Measurements from ENCODE around the gene EIF4A3. TPM values are rescaled to one million over a fixed set of nuclear protein-coding genes. Genes with fewer than 3 reads are reported as not detected.

The EIF4A3 gene
- polyA plus RNA-seq, 1 of the 3 experiments (the other 2 are of a cell fraction): 335 TPM

DNA sequence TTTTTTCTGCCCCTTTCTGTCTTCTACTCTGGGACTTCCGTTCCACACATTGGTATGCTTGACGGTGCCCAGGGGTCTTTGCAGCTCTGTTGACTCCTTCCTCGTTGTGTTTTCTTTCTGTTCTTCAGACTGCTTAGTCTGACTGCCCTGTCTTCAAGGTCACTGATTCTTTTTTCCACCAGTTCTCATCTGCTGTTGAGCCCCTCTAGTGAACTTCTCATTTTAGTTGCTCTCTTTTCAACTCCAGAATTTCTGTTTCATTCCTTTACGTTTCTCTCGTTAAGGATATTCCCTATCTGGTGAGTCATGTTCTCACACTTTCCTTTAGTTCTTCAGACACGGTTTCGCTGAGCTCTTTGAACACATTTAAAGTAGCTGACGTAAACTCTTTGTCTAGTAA, 31.8 kb downstream of the EIF4A3 start:
- Histone ChIP-seq H3K27ac (ENCODE audit: low read depth in 2 of 2, low read length in 1 of 2) (no peak overlapping the region), H3K79me2 (ENCODE audit: insufficient read depth) (no peaks in the 10 kb centered on the region), H3K36me3 (replicated peaks in 1 of 2; ENCODE audit: control insufficient read depth in 1 of 2, insufficient read depth in 2 of 2, low read length in 1 of 2) (peaks cover 0 to 5% of the 10 kb centered on the region in 2 experiments), H3K9me2 (no peaks in the 10 kb centered on the region), H3K9me3 (no peaks in the 10 kb centered on the region), H3K9ac (no peak overlapping the region), H4K20me1 (ENCODE audit: insufficient read depth) (no peaks in the 10 kb centered on the region), H3K4me2 (no peak overlapping the region), H2AFZ (ENCODE audit: low read depth) (no peak overlapping the region), H3K4me3 (ENCODE audit: low read depth in 2 of 2, low read length in 1 of 2) (no peak overlapping the region), H3K4me1 (ENCODE audit: control insufficient read depth in 1 of 2, insufficient read depth in 2 of 2, low read depth in 1 of 2, low read length in 1 of 2) (no peaks in the 10 kb centered on the region), H3F3A (replicated peaks; ENCODE audit: insufficient read depth) (peaks cover 10% of the 10 kb centered on the region), H3K27me3 (ENCODE audit: insufficient read depth) (no peaks in the 10 kb centered on the region)
- ChIA-PET CTCF (interaction anchor here (1.0 to 5.8 kb wide), 5 partner anchors 10 to 109 kb away, joined by 3 to 37 read pairs (median 4); partner anchors contain the start of gene GAA), POLR2A (interaction anchor here (3.0 kb wide), 1 partner anchor 14 kb away, joined by 10 read pairs; the partner anchor contains the start of gene GAA)
- 80% methylated on average over 8 of the region's 8 CpGs for WGBS (ENCODE audit: low lambda C conversion rate)
- no peak for TF ChIP-seq EP300 (IDR thresholded peaks at IDR 0.05; ENCODE audit: borderline replicate concordance in 1 of 2, low read depth in 1 of 2, low read length in 1 of 2)
- TF ChIP-seq JUND (IDR thresholded peaks at IDR 0.05): no peak
- TF ChIP-seq, protein P1, sequence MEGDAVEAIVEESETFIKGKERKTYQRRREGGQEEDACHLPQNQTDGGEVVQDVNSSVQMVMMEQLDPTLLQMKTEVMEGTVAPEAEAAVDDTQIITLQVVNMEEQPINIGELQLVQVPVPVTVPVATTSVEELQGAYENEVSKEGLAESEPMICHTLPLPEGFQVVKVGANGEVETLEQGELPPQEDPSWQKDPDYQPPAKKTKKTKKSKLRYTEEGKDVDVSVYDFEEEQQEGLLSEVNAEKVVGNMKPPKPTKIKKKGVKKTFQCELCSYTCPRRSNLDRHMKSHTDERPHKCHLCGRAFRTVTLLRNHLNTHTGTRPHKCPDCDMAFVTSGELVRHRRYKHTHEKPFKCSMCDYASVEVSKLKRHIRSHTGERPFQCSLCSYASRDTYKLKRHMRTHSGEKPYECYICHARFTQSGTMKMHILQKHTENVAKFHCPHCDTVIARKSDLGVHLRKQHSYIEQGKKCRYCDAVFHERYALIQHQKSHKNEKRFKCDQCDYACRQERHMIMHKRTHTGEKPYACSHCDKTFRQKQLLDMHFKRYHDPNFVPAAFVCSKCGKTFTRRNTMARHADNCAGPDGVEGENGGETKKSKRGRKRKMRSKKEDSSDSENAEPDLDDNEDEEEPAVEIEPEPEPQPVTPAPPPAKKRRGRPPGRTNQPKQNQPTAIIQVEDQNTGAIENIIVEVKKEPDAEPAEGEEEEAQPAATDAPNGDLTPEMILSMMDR (IDR thresholded peaks at IDR 0.05): no peak
- no peak for TF ChIP-seq FOXM1 (IDR thresholded peaks at IDR 0.05; ENCODE audit: low read depth)
- no peak for TF ChIP-seq MXI1 (IDR thresholded peaks at IDR 0.05; ENCODE audit: low read depth, low read length)
- TF ChIP-seq RXRA (IDR thresholded peaks at IDR 0.05; ENCODE audit: borderline replicate concordance, low read depth): no peak
- TF ChIP-seq TCF12 (IDR thresholded peaks at IDR 0.05): no peak
- TF ChIP-seq, protein P2, sequence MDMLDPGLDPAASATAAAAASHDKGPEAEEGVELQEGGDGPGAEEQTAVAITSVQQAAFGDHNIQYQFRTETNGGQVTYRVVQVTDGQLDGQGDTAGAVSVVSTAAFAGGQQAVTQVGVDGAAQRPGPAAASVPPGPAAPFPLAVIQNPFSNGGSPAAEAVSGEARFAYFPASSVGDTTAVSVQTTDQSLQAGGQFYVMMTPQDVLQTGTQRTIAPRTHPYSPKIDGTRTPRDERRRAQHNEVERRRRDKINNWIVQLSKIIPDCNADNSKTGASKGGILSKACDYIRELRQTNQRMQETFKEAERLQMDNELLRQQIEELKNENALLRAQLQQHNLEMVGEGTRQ (IDR thresholded peaks at IDR 0.05; ENCODE audit: borderline replicate concordance, low read depth, low read length): no peak
- TF ChIP-seq NFIC (IDR thresholded peaks at IDR 0.05; ENCODE audit: borderline replicate concordance): no peak
- no peak for TF ChIP-seq TAF1 (IDR thresholded peaks at IDR 0.05; ENCODE audit: borderline replicate concordance, low read depth, low read length)
- no peak for TF ChIP-seq FOSL2 (IDR thresholded peaks at IDR 0.05; ENCODE audit: borderline replicate concordance, low read depth)
- TF ChIP-seq RAD21 (IDR thresholded peaks at IDR 0.05; ENCODE audit: low read length): no peak
- TF ChIP-seq, protein P3, sequence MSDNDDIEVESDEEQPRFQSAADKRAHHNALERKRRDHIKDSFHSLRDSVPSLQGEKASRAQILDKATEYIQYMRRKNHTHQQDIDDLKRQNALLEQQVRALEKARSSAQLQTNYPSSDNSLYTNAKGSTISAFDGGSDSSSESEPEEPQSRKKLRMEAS (IDR thresholded peaks at IDR 0.05; ENCODE audit: low read depth): no peak
- no peak for TF ChIP-seq TEAD4 (IDR thresholded peaks at IDR 0.05; ENCODE audit: borderline replicate concordance, insufficient read depth)
- no peak for TF ChIP-seq RFX5 (IDR thresholded peaks at IDR 0.05; ENCODE audit: low read length)
- TF ChIP-seq, protein P4, sequence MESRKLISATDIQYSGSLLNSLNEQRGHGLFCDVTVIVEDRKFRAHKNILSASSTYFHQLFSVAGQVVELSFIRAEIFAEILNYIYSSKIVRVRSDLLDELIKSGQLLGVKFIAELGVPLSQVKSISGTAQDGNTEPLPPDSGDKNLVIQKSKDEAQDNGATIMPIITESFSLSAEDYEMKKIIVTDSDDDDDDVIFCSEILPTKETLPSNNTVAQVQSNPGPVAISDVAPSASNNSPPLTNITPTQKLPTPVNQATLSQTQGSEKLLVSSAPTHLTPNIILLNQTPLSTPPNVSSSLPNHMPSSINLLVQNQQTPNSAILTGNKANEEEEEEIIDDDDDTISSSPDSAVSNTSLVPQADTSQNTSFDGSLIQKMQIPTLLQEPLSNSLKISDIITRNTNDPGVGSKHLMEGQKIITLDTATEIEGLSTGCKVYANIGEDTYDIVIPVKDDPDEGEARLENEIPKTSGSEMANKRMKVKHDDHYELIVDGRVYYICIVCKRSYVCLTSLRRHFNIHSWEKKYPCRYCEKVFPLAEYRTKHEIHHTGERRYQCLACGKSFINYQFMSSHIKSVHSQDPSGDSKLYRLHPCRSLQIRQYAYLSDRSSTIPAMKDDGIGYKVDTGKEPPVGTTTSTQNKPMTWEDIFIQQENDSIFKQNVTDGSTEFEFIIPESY (IDR thresholded peaks at IDR 0.05; ENCODE audit: borderline replicate concordance, low read depth): no peak
- TF ChIP-seq, protein P5, sequence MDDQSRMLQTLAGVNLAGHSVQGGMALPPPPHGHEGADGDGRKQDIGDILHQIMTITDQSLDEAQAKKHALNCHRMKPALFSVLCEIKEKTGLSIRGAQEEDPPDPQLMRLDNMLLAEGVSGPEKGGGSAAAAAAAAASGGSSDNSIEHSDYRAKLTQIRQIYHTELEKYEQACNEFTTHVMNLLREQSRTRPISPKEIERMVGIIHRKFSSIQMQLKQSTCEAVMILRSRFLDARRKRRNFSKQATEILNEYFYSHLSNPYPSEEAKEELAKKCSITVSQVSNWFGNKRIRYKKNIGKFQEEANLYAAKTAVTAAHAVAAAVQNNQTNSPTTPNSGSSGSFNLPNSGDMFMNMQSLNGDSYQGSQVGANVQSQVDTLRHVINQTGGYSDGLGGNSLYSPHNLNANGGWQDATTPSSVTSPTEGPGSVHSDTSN (IDR thresholded peaks at IDR 0.05): no peak
- no peak for DNase-seq
